ENCODE results near the gene UBR1.
"Not testable (repeated sequence)": the region's sequence is repeated elsewhere in the genome, so short reads cannot be mapped to it uniquely, and the experiment has no call there.

Gene UBR1

DNA sequence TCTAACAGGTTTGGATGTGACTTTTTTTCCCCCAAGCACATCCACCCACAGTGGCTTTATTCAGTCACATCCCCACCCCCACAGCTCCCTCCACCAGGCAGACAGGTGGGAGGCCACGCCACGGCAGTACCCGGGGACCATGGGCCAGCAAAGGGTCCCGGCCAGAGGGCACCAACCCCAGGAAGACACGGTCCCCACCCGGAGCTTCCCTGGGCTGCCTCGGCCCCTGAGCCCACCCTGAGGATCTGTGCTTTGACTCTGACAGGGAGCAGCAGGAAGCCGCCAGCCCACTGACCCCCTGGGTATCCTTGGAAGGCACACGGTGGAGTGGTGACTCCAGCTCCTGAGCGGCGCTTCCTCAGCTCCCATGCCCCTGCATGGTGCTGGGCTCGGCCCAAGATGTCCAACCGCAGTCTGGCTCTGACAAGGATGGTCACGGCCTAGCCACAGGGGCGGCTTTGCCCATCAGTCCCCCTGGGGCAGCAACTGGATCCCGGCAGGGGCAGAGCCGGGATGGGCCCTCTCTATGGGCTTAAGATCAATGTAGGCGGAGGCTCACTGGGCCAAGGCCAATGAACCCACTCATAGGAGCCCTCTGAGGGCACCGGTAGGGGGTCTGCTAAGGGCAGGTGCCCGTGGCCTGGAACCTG lies 119.0 kb downstream of the UBR1 start:
- Histone ChIP-seq H3K36me3 (ENCODE audit: insufficient read depth, low read length) (peaks cover 52% of the 10 kb centered on the region), H3F3A (ENCODE audit: insufficient read depth, low read length) (no peaks in the 10 kb centered on the region), H3K4me1 (ENCODE audit: insufficient read depth, low read length, severe bottlenecking) (no peaks in the 10 kb centered on the region), H3K79me2 (ENCODE audit: insufficient read depth, low read length) (no peaks in the 10 kb centered on the region), H2AFZ (ENCODE audit: low read length) (no peak overlapping the region), H3K27me3 (ENCODE audit: insufficient read depth, low read length) (no peaks in the 10 kb centered on the region), H3K9me3 (ENCODE audit: low read length) (no peaks in the 10 kb centered on the region), H4K20me1 (ENCODE audit: insufficient read depth, low read length) (no peaks in the 10 kb centered on the region), H3K27ac (ENCODE audit: low read depth, low read length, poor library complexity, severe bottlenecking) (no peak overlapping the region), H3K9ac (ENCODE audit: low read length) (no peak overlapping the region), H3K4me3 (ENCODE audit: low read depth, low read length, poor library complexity, severe bottlenecking) (no peak overlapping the region), H3K9me2 (ENCODE audit: low read depth, low read length) (no peaks in the 10 kb centered on the region), H3K4me2 (ENCODE audit: low read length) (no peak overlapping the region)
- TF ChIP-seq EZH2 (IDR thresholded peaks at IDR 0.05; ENCODE audit: borderline replicate concordance, low read length) (no peak), CTCF (IDR thresholded peaks at IDR 0.05; ENCODE audit: low read length) (no peak)

DNA sequence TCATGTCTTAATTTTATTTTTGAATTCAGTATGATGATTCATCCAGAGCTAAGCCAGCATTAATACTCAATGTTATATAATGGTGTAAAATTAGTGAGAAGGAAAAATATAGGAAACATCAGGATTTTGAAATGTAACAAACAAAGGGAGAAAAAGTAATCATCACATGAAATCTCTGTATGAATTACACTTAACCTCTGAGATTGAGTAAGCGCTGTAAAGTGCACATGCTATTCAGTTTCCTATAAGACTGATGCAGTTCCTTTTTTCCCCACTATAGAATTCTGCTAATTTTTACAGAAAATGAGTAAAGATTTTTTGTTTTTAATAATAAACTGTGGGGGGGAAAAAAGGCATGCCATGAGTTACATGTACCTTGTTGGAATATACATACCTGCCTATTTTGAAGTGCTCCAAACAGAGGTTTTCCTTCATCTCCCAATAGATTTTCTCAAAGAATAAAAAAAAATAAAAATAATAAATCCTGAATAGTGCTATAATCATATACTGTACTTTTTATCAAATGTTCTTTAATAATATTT lies 121.3 kb downstream of the UBR1 start:
- H3K27ac ChIP-seq (ENCODE audit: low read depth, low read length, poor library complexity, severe bottlenecking), result no peak overlapping the region
- TF ChIP-seq CTCF (IDR thresholded peaks at IDR 0.05; ENCODE audit: low read length), result no peak
- H3K36me3 ChIP-seq (ENCODE audit: insufficient read depth, low read length), result peaks cover 52% of the 10 kb centered on the region

GRCh38 chr15:42979113-42979512 lies 126.7 kb downstream of the UBR1 start:
- not testable (repeated sequence) for H3K9me2 ChIP-seq (ENCODE audit: low read depth, low read length); H3K9ac ChIP-seq (ENCODE audit: low read length); H3F3A ChIP-seq (ENCODE audit: insufficient read depth, low read length); H2AFZ ChIP-seq (ENCODE audit: low read length); H3K79me2 ChIP-seq (ENCODE audit: insufficient read depth, low read length); H3K4me1 ChIP-seq (ENCODE audit: insufficient read depth, low read length, severe bottlenecking); H3K9me3 ChIP-seq (ENCODE audit: low read length); H3K4me2 ChIP-seq (ENCODE audit: low read length); H3K27ac ChIP-seq (ENCODE audit: low read depth, low read length, poor library complexity, severe bottlenecking); H4K20me1 ChIP-seq (ENCODE audit: insufficient read depth, low read length); H3K4me3 ChIP-seq (ENCODE audit: low read depth, low read length, poor library complexity, severe bottlenecking); H3K27me3 ChIP-seq (ENCODE audit: insufficient read depth, low read length)
- H3K36me3 ChIP-seq (ENCODE audit: insufficient read depth, low read length), result peaks cover 57% of the 10 kb centered on the region

More for the DNA sequence above, 121.3 kb downstream of the UBR1 start:
- Histone ChIP-seq H3K9ac (ENCODE audit: low read length) (no peak overlapping the region), H3K79me2 (ENCODE audit: insufficient read depth, low read length) (no peaks in the 10 kb centered on the region), H3F3A (ENCODE audit: insufficient read depth, low read length) (no peaks in the 10 kb centered on the region), H3K4me1 (ENCODE audit: insufficient read depth, low read length, severe bottlenecking) (no peaks in the 10 kb centered on the region), H4K20me1 (ENCODE audit: insufficient read depth, low read length) (no peaks in the 10 kb centered on the region), H3K27me3 (ENCODE audit: insufficient read depth, low read length) (no peaks in the 10 kb centered on the region), H3K9me3 (ENCODE audit: low read length) (no peaks in the 10 kb centered on the region), H3K4me2 (ENCODE audit: low read length) (no peak overlapping the region), H3K9me2 (ENCODE audit: low read depth, low read length) (no peaks in the 10 kb centered on the region), H2AFZ (ENCODE audit: low read length) (no peak overlapping the region), H3K4me3 (ENCODE audit: low read depth, low read length, poor library complexity, severe bottlenecking) (no peak overlapping the region)
